Measurements from ENCODE around the gene HMGCL. TPM values are rescaled to one million over a fixed set of nuclear protein-coding genes. Genes with fewer than 3 reads are reported as not detected.

The HMGCL gene
- total RNA-seq, 1 experiment from 2014 or later = 23.1 TPM

GRCh38 chr1:23807453-23807852, 17.8 kb downstream of the HMGCL start:
- no peak for DNase-seq
- intact Hi-C loops (cut with micrococcal nuclease; ENCODE audit: unreplicated experiment) = loop anchor here (10.0 kb wide), 1 partner anchor 337 kb away; the partner anchor contains the start of gene IL22RA1

GRCh38 chr1:23806280-23806679, 18.9 kb downstream of the HMGCL start:
- intact Hi-C loops (cut with micrococcal nuclease; ENCODE audit: unreplicated experiment) = loop anchor here (10.0 kb wide), 1 partner anchor 339 kb away; the partner anchor contains the start of gene IL22RA1

More at GRCh38 chr1:23807453-23807852, 17.8 kb downstream of the HMGCL start:
- TF ChIP-seq CTCF (IDR thresholded peaks at IDR 0.05; ENCODE audit: unreplicated experiment) = no peak
- Mint-ChIP-seq H3K27ac (ENCODE audit: unreplicated experiment) (no peak overlapping the region), H3K4me1 (ENCODE audit: low read depth, unreplicated experiment) (no peaks in the 10 kb centered on the region), H3K9me3 (ENCODE audit: low read depth, unreplicated experiment) (no peaks in the 10 kb centered on the region), H3K4me3 (ENCODE audit: low read depth, unreplicated experiment) (no peak overlapping the region), H3K36me3 (ENCODE audit: insufficient read depth, unreplicated experiment) (peaks cover 5% of the 10 kb centered on the region), H3K27me3 (ENCODE audit: unreplicated experiment) (no peaks in the 10 kb centered on the region)
- CTCF ChIA-PET = no interaction called here
- BruUV-seq (replicated peaks) = no TSS peak

DNA sequence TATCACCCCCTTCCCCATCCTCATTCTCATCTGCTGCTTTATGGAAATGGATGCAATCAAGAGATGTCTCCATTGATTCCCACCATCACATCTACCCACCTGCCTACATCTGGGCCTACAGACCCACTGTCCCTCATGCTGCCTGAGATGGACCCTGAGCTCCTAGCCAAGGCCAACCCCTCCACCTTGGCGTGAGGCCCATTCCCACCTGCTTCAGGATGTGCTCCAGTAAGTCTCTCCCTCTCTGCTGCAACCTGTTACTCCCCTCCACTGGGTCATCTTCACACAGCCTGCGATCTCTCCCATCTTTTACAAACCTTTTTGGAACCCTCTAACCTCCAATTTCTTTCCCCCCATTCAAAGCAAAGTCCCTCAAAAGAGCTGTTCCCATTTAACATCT, 20.2 kb downstream of the HMGCL start:
- no TSS peak for BruUV-seq (replicated peaks)
- CTCF ChIA-PET = interaction anchor here (0.9 kb wide), 1 partner anchor 9 kb away, joined by 4 read pairs; no protein-coding TSS in a partner anchor
- Mint-ChIP-seq H3K9me3 (ENCODE audit: low read depth, unreplicated experiment) (no peaks in the 10 kb centered on the region), H3K36me3 (ENCODE audit: insufficient read depth, unreplicated experiment) (peaks cover 19% of the 10 kb centered on the region), H3K4me1 (ENCODE audit: low read depth, unreplicated experiment) (no peaks in the 10 kb centered on the region), H3K27ac (ENCODE audit: unreplicated experiment) (no peak overlapping the region), H3K27me3 (ENCODE audit: unreplicated experiment) (no peaks in the 10 kb centered on the region), H3K4me3 (ENCODE audit: low read depth, unreplicated experiment) (no peak overlapping the region)
- intact Hi-C loops (cut with micrococcal nuclease; ENCODE audit: unreplicated experiment) = loop anchor here (10.0 kb wide), 1 partner anchor 340 kb away; the partner anchor contains the start of gene IL22RA1
- no peak for TF ChIP-seq CTCF (IDR thresholded peaks at IDR 0.05; ENCODE audit: unreplicated experiment)
- no peak for DNase-seq

More at GRCh38 chr1:23806280-23806679, 18.9 kb downstream of the HMGCL start:
- CTCF ChIA-PET = no interaction called here
- no TSS peak for BruUV-seq (replicated peaks)
- DNase-seq = no peak
- Mint-ChIP-seq H3K9me3 (ENCODE audit: low read depth, unreplicated experiment) (no peaks in the 10 kb centered on the region), H3K27ac (ENCODE audit: unreplicated experiment) (no peak overlapping the region), H3K36me3 (ENCODE audit: insufficient read depth, unreplicated experiment) (peaks cover 7% of the 10 kb centered on the region), H3K27me3 (ENCODE audit: unreplicated experiment) (no peaks in the 10 kb centered on the region), H3K4me3 (ENCODE audit: low read depth, unreplicated experiment) (no peak overlapping the region), H3K4me1 (ENCODE audit: low read depth, unreplicated experiment) (no peaks in the 10 kb centered on the region)
- no peak for TF ChIP-seq CTCF (IDR thresholded peaks at IDR 0.05; ENCODE audit: unreplicated experiment)

GRCh38 chr1:23804183-23804835, 20.9 kb downstream of the HMGCL start:
- Mint-ChIP-seq H3K27ac (ENCODE audit: unreplicated experiment) (no peak overlapping the region), H3K4me3 (ENCODE audit: low read depth, unreplicated experiment) (no peak overlapping the region)
- BruUV-seq (replicated peaks) = no TSS peak

More at GRCh38 chr1:23804183-23804835, 20.9 kb downstream of the HMGCL start:
- TF ChIP-seq CTCF (IDR thresholded peaks at IDR 0.05; ENCODE audit: unreplicated experiment) = no peak
- no peaks in the 10 kb centered on the region for H3K9me3 Mint-ChIP-seq (ENCODE audit: low read depth, unreplicated experiment)
- intact Hi-C loops (cut with micrococcal nuclease; ENCODE audit: unreplicated experiment) = loop anchor here (10.0 kb wide), 1 partner anchor 340 kb away; the partner anchor contains the start of gene IL22RA1
- DNase-seq = no peak
- peaks cover 26% of the 10 kb centered on the region for H3K36me3 Mint-ChIP-seq (ENCODE audit: insufficient read depth, unreplicated experiment)
- no peaks in the 10 kb centered on the region for H3K4me1 Mint-ChIP-seq (ENCODE audit: low read depth, unreplicated experiment)
- CTCF ChIA-PET = no interaction called here
- H3K27me3 Mint-ChIP-seq (ENCODE audit: unreplicated experiment) = no peaks in the 10 kb centered on the region

All from Calu3 (cell line).